COLO668 (cell line): ENCODE results near the gene UBE2J2.
A peak's percentile ranks its signal among the peaks of the same experiment; 100 is the strongest.

ENCODE experiments used
- DNase-seq: peaks from one replicate; lab custom pipeline; 2025; ENCODE audit not compliant: unreplicated experiment; lab: John Stamatoyannopoulos, UW

Gene UBE2J2

GRCh38 chr1:1282998-1283397, 9.3 kb upstream of the UBE2J2 start:
- DNase-seq = no peak

- peak; percentile 91 for DNase-seq
Measured at GRCh38 chr1:1281533-1282321, 8.1 kb upstream of the UBE2J2 start.

- no peak for DNase-seq
Measured at GRCh38 chr1:1280782-1281481, 7.3 kb upstream of the UBE2J2 start.

GRCh38 chr1:1279028-1279427, 5.4 kb upstream of the UBE2J2 start:
- no peak for DNase-seq

- DNase-seq = no peak
Measured at GRCh38 chr1:1278620-1279019, 5.0 kb upstream of the UBE2J2 start.

- DNase-seq = no peak
Measured at GRCh38 chr1:1275836-1276235, 2.2 kb upstream of the UBE2J2 start.

- DNase-seq = no peak
Measured at GRCh38 chr1:1274931-1275431, 1.3 kb upstream of the UBE2J2 start.

- DNase-seq = no peak
Measured at GRCh38 chr1:1274299-1274930, 761 bp upstream of the UBE2J2 start.

GRCh38 chr1:1273209-1273511, 494 bp downstream of the UBE2J2 start:
- DNase-seq = no peak

- peak; percentile 88 for DNase-seq
Measured at GRCh38 chr1:1272341-1273208, 1.1 kb downstream of the UBE2J2 start.

- no peak for DNase-seq
Measured at GRCh38 chr1:1270813-1271212, 2.8 kb downstream of the UBE2J2 start.

- no peak for DNase-seq
Measured at GRCh38 chr1:1268284-1268682, 5.4 kb downstream of the UBE2J2 start.

GRCh38 chr1:1267488-1268283, 6.0 kb downstream of the UBE2J2 start:
- no peak for DNase-seq

GRCh38 chr1:1264868-1265272, 8.8 kb downstream of the UBE2J2 start:
- no peak for DNase-seq

GRCh38 chr1:1264026-1264425, 9.6 kb downstream of the UBE2J2 start:
- no peak for DNase-seq

GRCh38 chr1:1262758-1263157, 10.9 kb downstream of the UBE2J2 start:
- no peak for DNase-seq

- no peak for DNase-seq
Measured at GRCh38 chr1:1262071-1262470, 11.6 kb downstream of the UBE2J2 start.

- no peak for DNase-seq
Measured at GRCh38 chr1:1260843-1261560, 12.7 kb downstream of the UBE2J2 start.

- no peak for DNase-seq
Measured at GRCh38 chr1:1259951-1260600, 13.6 kb downstream of the UBE2J2 start.
